Neuronal stem cell (in vitro differentiated cells): ENCODE measurements around the gene PRSS56.

Experiments used
- DNase-seq: peaks from one replicate; pipeline ENCODE4 v3.0.0-alpha.2; 2013; ENCODE audit warnings: low spot score
- H2AFZ ChIP-seq: one replicate; pipeline ENCODE4 v1.6.1; 2013; ENCODE audit warnings: mild to moderate bottlenecking, low read length, inconsistent platforms
- H2AK5ac ChIP-seq: 2 replicates; pipeline ENCODE4 v1.6.1; 2013; ENCODE audit warnings: low read depth, mild to moderate bottlenecking, inconsistent platforms, low read length, moderate library complexity, mixed read lengths
- H2BK120ac ChIP-seq: 2 replicates; pipeline ENCODE4 v1.6.1; 2013; ENCODE audit warnings: low read depth, mild to moderate bottlenecking, inconsistent platforms, low read length, moderate library complexity, mixed read lengths
- H2BK12ac ChIP-seq: one replicate; pipeline ENCODE4 v1.6.1; 2013; ENCODE audit warnings: low read length, inconsistent platforms
- H2BK15ac ChIP-seq: 2 replicates; pipeline ENCODE4 v1.6.1; 2013; ENCODE audit warnings: mild to moderate bottlenecking, low read length, inconsistent platforms, mixed read lengths
- H2BK5ac ChIP-seq: one replicate; pipeline ENCODE4 v1.6.1; 2013; ENCODE audit warnings: inconsistent platforms, mild to moderate bottlenecking, low read length, moderate library complexity
- H3K14ac ChIP-seq: one replicate; pipeline ENCODE4 v1.6.1; 2013; ENCODE audit warnings: low read length, inconsistent platforms
- H3K18ac ChIP-seq: 2 replicates; pipeline ENCODE4 v1.6.1; 2013; ENCODE audit warnings: low read length, inconsistent platforms
- H3K23ac ChIP-seq: 2 replicates; pipeline ENCODE4 v1.6.1; 2013; ENCODE audit warnings: low read depth, mild to moderate bottlenecking, mixed read lengths, low read length, inconsistent platforms; ENCODE audit not compliant: poor library complexity
- H3K27ac ChIP-seq: replicated peaks from 3 replicates; pipeline ENCODE4 v1.5.1; 2013; ENCODE audit warnings: low read length, inconsistent platforms
- H3K27me3 ChIP-seq, 3 experiments: 2 replicates each; pipeline ENCODE4 v1.6.1; 2013; ENCODE audit warnings: low read length in 3 of 3, mild to moderate bottlenecking in 2 of 3, inconsistent platforms in 1 of 3, low read depth in 1 of 3, mixed read lengths in 1 of 3, moderate library complexity in 1 of 3; ENCODE audit not compliant: control insufficient read depth in 3 of 3, insufficient read depth in 3 of 3
- H3K36me3 ChIP-seq, 2 donors: replicated peaks in 1 of 2; 2 replicates each; pipeline ENCODE4 v1.6.1; 2013; ENCODE audit warnings: low read length in 2 of 2; ENCODE audit not compliant: control insufficient read depth in 2 of 2, insufficient read depth in 2 of 2
- H3K4ac ChIP-seq: 2 replicates; pipeline ENCODE4 v1.6.1; 2013; ENCODE audit warnings: inconsistent platforms, mild to moderate bottlenecking, low read length, moderate library complexity
- H3K4me1 ChIP-seq, 2 donors: 1 replicate in 1 of 2; 2 replicates in 1 of 2; pipeline ENCODE4 v1.6.1; 2013; ENCODE audit warnings: low read length in 2 of 2, low read depth in 1 of 2; ENCODE audit not compliant: control insufficient read depth in 2 of 2, insufficient read depth in 1 of 2
- H3K4me2 ChIP-seq: one replicate; pipeline ENCODE4 v1.6.1; 2013; ENCODE audit warnings: mild to moderate bottlenecking, low read length, inconsistent platforms; ENCODE audit not compliant: insufficient read depth, poor library complexity, severe bottlenecking
- H3K4me3 ChIP-seq, 2 donors: 2 replicates each; pipeline ENCODE4 v1.5.1; 2013; ENCODE audit warnings: low read length in 2 of 2, mild to moderate bottlenecking in 2 of 2, inconsistent platforms in 1 of 2, moderate library complexity in 1 of 2
- H3K79me1 ChIP-seq: one replicate; pipeline ENCODE4 v1.6.1; 2013; ENCODE audit warnings: low read depth, mild to moderate bottlenecking, inconsistent platforms, low read length, moderate library complexity
- H3K9ac ChIP-seq: one replicate; pipeline ENCODE4 v1.6.1; 2013; ENCODE audit warnings: mild to moderate bottlenecking, low read depth, low read length, inconsistent platforms; ENCODE audit not compliant: poor library complexity
- H3K9me3 ChIP-seq, 2 donors: replicated peaks in 1 of 2; 2 replicates each; pipeline versions ENCODE3 to v1.6.1; 2013; ENCODE audit warnings: low read length in 2 of 2, mild to moderate bottlenecking in 2 of 2, inconsistent platforms in 1 of 2, low read depth in 1 of 2, mixed read lengths in 1 of 2, moderate library complexity in 1 of 2; ENCODE audit not compliant: control insufficient read depth in 2 of 2, insufficient read depth in 1 of 2
- H4K8ac ChIP-seq: one replicate; pipeline ENCODE4 v1.6.1; 2013; ENCODE audit warnings: low read depth, mild to moderate bottlenecking, inconsistent platforms, low read length, moderate library complexity
- H4K91ac ChIP-seq: one replicate; pipeline ENCODE4 v1.6.1; 2013; ENCODE audit warnings: low read length, low read depth, mild to moderate bottlenecking, inconsistent platforms; ENCODE audit not compliant: poor library complexity
- WGBS, 2 donors: extraction: QIAGEN DNeasy Blood & Tissue Kit; methylation state at CpG; one replicate each; pipeline ENCODE4 v1.1.7; 2013; ENCODE audit warnings: missing lambda C conversion rate in 2 of 2, mixed read lengths in 1 of 2; ENCODE audit not compliant: insufficient read length in 2 of 2, insufficient replicate concordance in 1 of 2; ENCODE audit errors: extremely low coverage in 2 of 2; 5-methylcytosine and 5-hydroxymethylcytosine counted together

The PRSS56 gene

GRCh38 chr2:232485348-232485756, 34.8 kb upstream of the PRSS56 start:
- peak overlapping the region; percentile 90 for H3K18ac ChIP-seq
- peak overlapping the region in 1 of 2 donors; percentile 64 for H3K4me3 ChIP-seq
- H2BK12ac ChIP-seq, result peak overlapping the region; percentile 22
- peaks cover 0 to 2% of the 10 kb centered on the region in 2 donors for H3K36me3 ChIP-seq
- H4K91ac ChIP-seq, result no peak overlapping the region
- WGBS, 2 donors, result no CpG with 5 or more reads among the region's 22 CpGs
- H3K4me2 ChIP-seq, result peak overlapping the region; percentile 83
- H3K23ac ChIP-seq, result peak overlapping the region; percentile 80
- H2BK120ac ChIP-seq, result no peak overlapping the region
- H2BK15ac ChIP-seq, result no peak overlapping the region
- peaks cover 8% of the 10 kb centered on the region for H3K79me1 ChIP-seq
- peak overlapping the region; percentile 75 for H2AK5ac ChIP-seq
- H2BK5ac ChIP-seq, result no peak overlapping the region
- H3K4ac ChIP-seq, result no peak overlapping the region
- H3K4me1 ChIP-seq, result peaks cover 0 to 12% of the 10 kb centered on the region in 2 donors
- H3K9ac ChIP-seq, result peak overlapping the region; percentile 70
- DNase-seq, result no peak
- no peak overlapping the region for H2AFZ ChIP-seq
- peaks cover 0 to 7% of the 10 kb centered on the region in 2 donors for H3K9me3 ChIP-seq
- H4K8ac ChIP-seq, result no peak overlapping the region
- H3K27ac ChIP-seq, result no peak overlapping the region
- peak overlapping the region; percentile 94 for H3K14ac ChIP-seq
- H3K27me3 ChIP-seq, result peaks cover 26 to 91% (median 47%) of the 10 kb centered on the region in 3 experiments

DNA sequence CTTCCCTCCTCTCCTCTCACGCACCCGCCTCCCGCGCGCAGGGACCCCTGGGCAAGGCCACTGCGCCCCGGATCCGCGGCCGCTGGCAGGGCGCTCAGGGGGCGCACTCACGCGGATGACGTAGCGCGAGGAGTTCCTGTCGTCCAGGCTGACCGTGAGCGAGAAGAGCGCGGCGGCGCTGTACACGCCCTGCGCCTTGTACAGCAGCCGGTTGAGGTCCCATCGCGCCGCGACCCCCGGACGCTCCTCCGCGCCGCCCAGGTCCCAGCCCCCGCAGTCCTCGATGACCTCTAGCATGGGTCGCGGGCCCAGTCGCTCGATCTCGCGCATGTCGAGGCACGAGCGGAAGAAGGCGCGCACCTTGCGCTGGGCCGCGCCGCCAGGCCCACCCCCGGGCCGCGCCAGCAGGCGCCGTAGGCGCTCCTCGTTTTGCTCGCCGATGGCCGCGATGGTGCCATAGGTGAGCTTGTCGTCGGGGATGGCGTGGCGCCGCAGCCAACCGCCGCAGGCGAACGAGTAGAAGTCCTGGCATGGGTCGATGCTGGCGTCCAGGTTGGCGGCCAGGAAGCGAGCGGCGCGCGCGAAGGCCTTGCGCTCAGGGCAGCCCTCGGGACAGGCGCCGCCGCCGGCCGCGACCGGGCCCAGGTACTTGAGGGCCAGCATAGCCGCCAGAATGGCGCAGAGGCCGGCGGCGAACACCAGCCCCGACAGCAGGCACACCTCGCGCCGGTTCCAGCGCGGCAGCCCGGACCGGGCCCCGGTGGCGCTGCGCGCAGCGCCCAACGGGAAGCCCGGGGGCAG, 34.2 kb upstream of the PRSS56 start:
- Histone ChIP-seq H2BK120ac (no peak overlapping the region), H3K79me1 (peaks cover 8% of the 10 kb centered on the region), H4K91ac (no peak overlapping the region), H3K14ac (peak overlapping the region; percentile 82), H3K23ac (peak overlapping the region; percentile 80), H3K9me3 (peaks cover 0 to 7% of the 10 kb centered on the region in 2 donors), H3K4me1 (peaks cover 0 to 12% of the 10 kb centered on the region in 2 donors), H2BK15ac (no peak overlapping the region), H2AK5ac (peak overlapping the region; percentile 75), H2BK12ac (peak overlapping the region; percentile 22), H3K4me2 (peak overlapping the region; percentile 83), H3K18ac (peak overlapping the region; percentile 90), H3K4me3 (peak overlapping the region in 1 of 2 donors; percentile 64), H3K27ac (no peak overlapping the region), H3K27me3 (peaks cover 26 to 96% (median 47%) of the 10 kb centered on the region in 3 experiments), H3K36me3 (peaks cover 0 to 2% of the 10 kb centered on the region in 2 donors), H3K4ac (no peak overlapping the region), H4K8ac (no peak overlapping the region), H3K9ac (peak overlapping the region; percentile 30), H2BK5ac (peak overlapping the region; percentile 24), H2AFZ (peak overlapping the region; percentile 7)
- no peak for DNase-seq
- WGBS, 2 donors, result no CpG with 5 or more reads among the region's 111 CpGs

DNA sequence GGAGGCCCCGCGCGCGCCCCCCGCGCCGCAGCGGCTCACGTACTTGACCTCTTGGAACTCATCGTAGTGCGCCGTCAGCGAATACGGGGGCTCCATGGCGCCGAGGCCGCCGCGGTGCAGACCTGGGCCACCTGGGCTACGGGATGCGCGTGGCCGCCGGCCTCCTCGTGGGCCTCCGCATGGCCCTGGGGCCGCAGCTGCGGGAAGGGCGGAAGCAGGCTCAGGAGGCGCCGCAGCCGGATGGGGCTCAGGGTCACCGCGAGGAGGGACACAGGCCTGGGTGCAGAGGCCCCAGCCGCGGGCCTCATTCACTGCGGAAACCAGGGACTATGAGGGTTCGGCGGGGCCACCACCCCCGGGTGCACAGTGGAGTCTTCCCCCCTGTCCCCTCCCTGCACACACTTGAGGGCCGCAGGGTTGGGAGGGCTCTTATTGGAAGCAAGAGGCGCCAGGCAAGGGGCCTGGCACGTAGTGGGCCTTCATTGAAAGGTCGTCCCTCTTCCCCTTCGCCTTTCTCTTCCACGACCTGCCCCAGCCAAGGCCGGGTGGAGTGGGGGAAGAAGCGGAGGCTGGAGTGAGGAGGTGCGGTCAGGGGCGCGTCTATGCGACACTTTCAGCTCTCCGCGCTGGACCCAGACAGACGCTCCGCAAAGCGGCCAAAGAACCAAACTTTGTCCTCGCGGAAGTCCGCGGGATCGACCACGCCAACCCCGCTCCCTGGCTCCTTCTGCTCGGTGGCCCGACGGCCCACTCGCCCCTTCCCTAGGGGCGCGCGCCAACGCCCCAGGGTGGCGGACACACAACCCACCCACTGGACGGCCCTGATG, 33.4 kb upstream of the PRSS56 start:
- Histone ChIP-seq H2AK5ac (peak overlapping the region; percentile 91), H2BK15ac (no peak overlapping the region), H3K27me3 (peaks cover 26 to 97% (median 47%) of the 10 kb centered on the region in 3 experiments), H3K9me3 (peaks cover 0 to 7% of the 10 kb centered on the region in 2 donors), H3K4me2 (peak overlapping the region; percentile 83), H3K4me3 (peak overlapping the region; percentile 24 to 78), H2AFZ (peak overlapping the region; percentile 87), H3K79me1 (peaks cover 8% of the 10 kb centered on the region), H3K23ac (peak overlapping the region; percentile 71), H2BK12ac (peak overlapping the region; percentile 82), H3K9ac (peak overlapping the region; percentile 76), H4K8ac (peak overlapping the region; percentile 9), H3K36me3 (peaks cover 0 to 2% of the 10 kb centered on the region in 2 donors), H3K14ac (no peak overlapping the region), H3K4ac (no peak overlapping the region), H4K91ac (no peak overlapping the region), H3K4me1 (peaks cover 0 to 12% of the 10 kb centered on the region in 2 donors), H2BK5ac (no peak overlapping the region), H2BK120ac (peak overlapping the region; percentile 95), H3K18ac (peak overlapping the region; percentile 84), H3K27ac (no peak overlapping the region)
- DNase-seq, result no peak
- WGBS, 2 donors, result no CpG with 5 or more reads among the region's 74 CpGs
